ENCODE measurements around the gene RHOT2.

The RHOT2 gene

GRCh38 chr16:625117-625976 is 42.6 kb upstream of the RHOT2 start:
- no peak for TF ChIP-seq CTCF (IDR thresholded peaks at IDR 0.05; ENCODE audit: insufficient read depth, low read depth, low read length, missing control alignments)
- H3K4me3 ChIP-seq (ENCODE audit: low read length), result no peak overlapping the region
- no peak for DNase-seq (ENCODE audit: low read depth)

- no peak for DNase-seq (ENCODE audit: low read depth)
- H3K4me3 ChIP-seq (ENCODE audit: low read length), result no peak overlapping the region
- TF ChIP-seq CTCF (IDR thresholded peaks at IDR 0.05; ENCODE audit: insufficient read depth, low read depth, low read length, missing control alignments), result no peak
Observed at GRCh38 chr16:625977-626765, 41.8 kb upstream of the RHOT2 start.

GRCh38 chr16:626787-627453 is 41.0 kb upstream of the RHOT2 start:
- TF ChIP-seq CTCF (IDR thresholded peaks at IDR 0.05; ENCODE audit: insufficient read depth, low read depth, low read length, missing control alignments), result no peak
- H3K4me3 ChIP-seq (ENCODE audit: low read length), result no peak overlapping the region
- peak; percentile 97 for DNase-seq (ENCODE audit: low read depth)

GRCh38 chr16:627454-628239 is 40.3 kb upstream of the RHOT2 start:
- no peak overlapping the region for H3K4me3 ChIP-seq (ENCODE audit: low read length)
- TF ChIP-seq CTCF (IDR thresholded peaks at IDR 0.05; ENCODE audit: insufficient read depth, low read depth, low read length, missing control alignments), result no peak
- no peak for DNase-seq (ENCODE audit: low read depth)

- no peak for DNase-seq (ENCODE audit: low read depth)
- TF ChIP-seq CTCF (IDR thresholded peaks at IDR 0.05; ENCODE audit: insufficient read depth, low read depth, low read length, missing control alignments), result no peak
- H3K4me3 ChIP-seq (ENCODE audit: low read length), result no peak overlapping the region
Observed at GRCh38 chr16:628321-629061, 39.4 kb upstream of the RHOT2 start.
